ENCODE measurements around the gene NTMT1. TPM values are rescaled to one million over a fixed set of nuclear protein-coding genes. Genes with fewer than 3 reads are reported as not detected.
A peak's percentile ranks its signal among the peaks of the same experiment; 100 is the strongest.

Gene NTMT1, protein sequence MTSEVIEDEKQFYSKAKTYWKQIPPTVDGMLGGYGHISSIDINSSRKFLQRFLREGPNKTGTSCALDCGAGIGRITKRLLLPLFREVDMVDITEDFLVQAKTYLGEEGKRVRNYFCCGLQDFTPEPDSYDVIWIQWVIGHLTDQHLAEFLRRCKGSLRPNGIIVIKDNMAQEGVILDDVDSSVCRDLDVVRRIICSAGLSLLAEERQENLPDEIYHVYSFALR
- 10 to 100 TPM; 14.3 to 30.1 TPM for total RNA-seq
- polyA plus RNA-seq = 10 to 100 TPM; 36.3 to 54.7 TPM
- long read RNA-seq, donor 1, partial matches to known transcripts = 10 of 17 reads
- long read RNA-seq, donor 1, other reads (novel, unspliced or antisense) = 0 of 17 reads
- long read RNA-seq, donor 2, partial matches to known transcripts = 0 of 4 reads
- long read RNA-seq, donor 2, other reads (novel, unspliced or antisense) = 0 of 4 reads
- long read RNA-seq, donor 3, partial matches to known transcripts = 0 of 5 reads
- long read RNA-seq, donor 3, other reads (novel, unspliced or antisense) = 0 of 5 reads
- long read RNA-seq, donor 4, partial matches to known transcripts = 7 of 13 reads
- long read RNA-seq, donor 4, other reads (novel, unspliced or antisense) = 0 of 13 reads
- long read RNA-seq, donor 5, transcript NTMT1-203 (4 exons, 1,315 nt) = major isoform, 11 of 19 reads
- long read RNA-seq, donor 5, partial matches to known transcripts = 5 of 19 reads
- long read RNA-seq, donor 5, other reads (novel, unspliced or antisense) = 0 of 19 reads

DNA sequence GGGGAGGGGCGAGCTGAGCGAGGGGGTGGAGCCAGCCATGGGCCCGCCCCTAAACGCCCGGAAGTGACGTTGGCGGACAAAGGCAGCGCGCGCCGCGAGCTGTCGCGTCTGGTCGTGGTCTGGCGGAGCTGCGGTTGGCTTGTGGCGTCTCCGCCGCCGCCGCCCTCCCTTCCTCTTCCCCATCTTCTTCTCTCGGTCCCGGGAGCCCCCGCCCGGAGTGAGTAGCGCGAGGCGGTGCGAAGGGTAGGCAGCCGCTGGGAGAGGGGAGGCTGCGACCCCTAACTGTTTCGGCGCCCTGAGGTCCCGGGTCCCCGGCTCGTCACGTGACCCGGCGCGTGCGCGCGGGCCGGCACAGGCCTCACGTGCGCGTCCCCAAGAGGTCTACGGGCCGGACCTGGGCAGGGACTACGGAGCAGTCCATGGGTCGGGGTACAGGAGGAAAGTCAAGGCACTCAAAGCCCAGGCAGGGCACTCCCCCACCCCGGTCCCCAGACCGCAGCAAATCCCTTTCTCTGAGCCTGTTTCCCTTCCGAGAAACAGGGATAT, at the start of gene NTMT1:
Gene NTMT1 (plus strand): TSS at position 85 of the 546 bp plus-strand sequence. CDS start 6,541 bp downstream, outside the sequence.
- H3K9ac ChIP-seq (ENCODE audit: insufficient read depth in 1 of 2, low read length in 2 of 2) = peak within 1 kb of the TSS; percentile 2 to 58
- H3K9me3 ChIP-seq (ENCODE audit: control insufficient read depth in 4 of 4, insufficient read depth in 3 of 4, low read length in 3 of 4) = no peaks in the 10 kb centered on the region
- TF ChIP-seq, protein P1, sequence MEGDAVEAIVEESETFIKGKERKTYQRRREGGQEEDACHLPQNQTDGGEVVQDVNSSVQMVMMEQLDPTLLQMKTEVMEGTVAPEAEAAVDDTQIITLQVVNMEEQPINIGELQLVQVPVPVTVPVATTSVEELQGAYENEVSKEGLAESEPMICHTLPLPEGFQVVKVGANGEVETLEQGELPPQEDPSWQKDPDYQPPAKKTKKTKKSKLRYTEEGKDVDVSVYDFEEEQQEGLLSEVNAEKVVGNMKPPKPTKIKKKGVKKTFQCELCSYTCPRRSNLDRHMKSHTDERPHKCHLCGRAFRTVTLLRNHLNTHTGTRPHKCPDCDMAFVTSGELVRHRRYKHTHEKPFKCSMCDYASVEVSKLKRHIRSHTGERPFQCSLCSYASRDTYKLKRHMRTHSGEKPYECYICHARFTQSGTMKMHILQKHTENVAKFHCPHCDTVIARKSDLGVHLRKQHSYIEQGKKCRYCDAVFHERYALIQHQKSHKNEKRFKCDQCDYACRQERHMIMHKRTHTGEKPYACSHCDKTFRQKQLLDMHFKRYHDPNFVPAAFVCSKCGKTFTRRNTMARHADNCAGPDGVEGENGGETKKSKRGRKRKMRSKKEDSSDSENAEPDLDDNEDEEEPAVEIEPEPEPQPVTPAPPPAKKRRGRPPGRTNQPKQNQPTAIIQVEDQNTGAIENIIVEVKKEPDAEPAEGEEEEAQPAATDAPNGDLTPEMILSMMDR (IDR thresholded peaks at IDR 0.05; ENCODE audit: control extremely low read depth, extremely low read depth) = no peak
- peaks cover 0 to 26% (median 10%) of the 10 kb centered on the region in 5 donors for H3K4me1 ChIP-seq (ENCODE audit: control insufficient read depth in 5 of 5, insufficient read depth in 5 of 5, low read length in 5 of 5)
- peaks cover 0 to 2% (median under 1%) of the 10 kb centered on the region in 4 donors for H3K36me3 ChIP-seq (ENCODE audit: control insufficient read depth in 4 of 4, insufficient read depth in 4 of 4, low read length in 4 of 4)
- peak; percentile 92 for ATAC-seq (ENCODE audit: insufficient read depth, low FRiP score)
- H3K4me3 ChIP-seq = peak within 1 kb of the TSS; percentile 63
- WGBS, 2 donors = 0 to 1% methylated on average over 48 to 55 of the region's 55 CpGs
- peak; percentile 90 to 92 (median 91) for DNase-seq
- H3K27me3 ChIP-seq (ENCODE audit: control insufficient read depth in 3 of 3, insufficient read depth in 3 of 3, low read length in 2 of 3) = no peaks in the 10 kb centered on the region
- peak within 1 kb of the TSS; percentile 90 to 94 for H3K27ac ChIP-seq (ENCODE audit: low read depth in 1 of 2, low read length in 1 of 2)

DNA sequence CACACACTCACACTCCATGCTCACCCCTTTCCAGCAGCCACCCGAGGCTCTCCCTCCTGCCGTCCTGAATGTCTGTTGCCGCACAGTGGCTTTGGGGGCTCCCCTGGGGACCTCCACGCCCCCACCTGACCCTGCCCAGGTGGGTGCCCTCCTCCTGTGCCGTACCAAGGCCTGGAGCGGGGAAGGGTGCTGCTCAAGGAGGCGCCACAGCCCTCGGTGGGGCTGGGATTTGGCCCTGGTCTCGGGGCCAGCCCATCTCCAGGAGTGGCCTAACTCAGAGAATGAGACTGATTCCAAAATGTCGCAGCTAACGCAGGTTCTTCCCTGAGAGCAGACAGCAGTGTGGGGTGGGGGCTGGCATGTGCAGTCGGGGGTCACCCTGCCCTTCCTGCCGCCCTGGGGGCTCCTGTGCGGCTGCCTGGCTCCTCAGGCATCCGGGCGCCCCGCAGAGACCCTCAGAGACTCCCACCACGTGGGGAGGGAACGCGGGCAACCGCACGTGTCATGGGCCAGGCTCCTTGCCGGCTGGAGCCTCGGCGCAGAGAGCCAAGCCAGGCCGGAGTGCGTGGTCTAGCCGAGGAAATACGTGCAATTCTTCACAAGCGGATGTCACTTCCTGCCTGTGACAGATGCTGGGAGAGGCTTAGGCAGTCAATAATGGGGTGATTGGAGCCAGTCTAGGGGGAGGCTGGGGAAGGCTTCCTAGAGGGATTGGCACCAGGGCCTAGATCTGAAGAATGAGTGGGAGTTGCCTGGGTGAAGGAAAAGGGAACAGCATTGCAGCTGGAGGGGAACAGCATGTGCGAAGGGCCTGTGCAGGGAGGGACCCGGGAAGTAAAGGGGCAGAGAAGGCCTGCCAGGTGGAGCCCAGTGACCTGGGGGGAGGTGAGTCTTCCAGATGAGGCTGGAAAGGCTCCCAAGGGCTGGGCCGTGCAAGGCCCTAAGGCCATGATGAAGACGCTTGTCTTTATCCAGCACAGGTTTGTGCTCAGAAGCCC, 49.1 kb upstream of the NTMT1 start:
- Histone ChIP-seq H3K4me1 (ENCODE audit: control insufficient read depth in 5 of 5, insufficient read depth in 5 of 5, low read length in 5 of 5) (peaks cover 0 to 11% (median 0%) of the 10 kb centered on the region in 5 donors), H3K4me3 (no peak overlapping the region), H3K9ac (ENCODE audit: insufficient read depth in 1 of 2, low read length in 2 of 2) (no peak overlapping the region), H3K27me3 (ENCODE audit: control insufficient read depth in 3 of 3, insufficient read depth in 3 of 3, low read length in 2 of 3) (no peaks in the 10 kb centered on the region), H3K27ac (ENCODE audit: low read depth in 1 of 2, low read length in 1 of 2) (peak overlapping the region in 1 of 2 donors; percentile 49), H3K9me3 (ENCODE audit: control insufficient read depth in 4 of 4, insufficient read depth in 3 of 4, low read length in 3 of 4) (no peaks in the 10 kb centered on the region), H3K36me3 (ENCODE audit: control insufficient read depth in 4 of 4, insufficient read depth in 4 of 4, low read length in 4 of 4) (no peaks in the 10 kb centered on the region)
- DNase-seq (peak in 1 of 3 donors; percentile 72), ATAC-seq (ENCODE audit: insufficient read depth, low FRiP score) (no peak)
- TF ChIP-seq, protein P1 (IDR thresholded peaks at IDR 0.05; ENCODE audit: control extremely low read depth, extremely low read depth) = no peak
- 59 to 65% methylated on average over 33 to 34 of the region's 34 CpGs for WGBS, 2 donors

DNA sequence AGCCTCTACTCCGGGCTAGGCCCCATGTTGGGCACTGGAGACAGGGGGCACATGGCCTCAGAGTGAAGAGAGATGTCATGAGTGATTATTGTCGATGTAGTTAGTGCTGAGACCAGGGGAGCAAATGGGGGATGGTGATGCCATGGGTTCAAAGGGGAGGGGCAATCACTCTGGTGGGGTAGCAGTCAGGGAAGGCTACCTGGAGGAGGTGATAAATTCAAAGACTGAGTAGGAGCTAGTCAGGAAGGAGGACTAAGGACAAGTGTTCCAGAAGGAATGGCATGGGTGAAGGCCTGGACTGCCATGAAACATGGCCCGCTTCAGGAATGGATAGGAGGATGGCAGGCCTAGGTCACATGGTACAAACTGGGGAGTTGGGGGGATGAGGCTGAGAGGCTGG, 46.7 kb upstream of the NTMT1 start:
- H3K9me3 ChIP-seq (ENCODE audit: control insufficient read depth in 4 of 4, insufficient read depth in 3 of 4, low read length in 3 of 4) = no peaks in the 10 kb centered on the region
- H3K4me3 ChIP-seq = no peak overlapping the region
- peaks cover 0 to 17% (median 0%) of the 10 kb centered on the region in 5 donors for H3K4me1 ChIP-seq (ENCODE audit: control insufficient read depth in 5 of 5, insufficient read depth in 5 of 5, low read length in 5 of 5)
- ATAC-seq (ENCODE audit: insufficient read depth, low FRiP score) (no peak), DNase-seq (no peak)
- H3K27ac ChIP-seq (ENCODE audit: low read depth in 1 of 2, low read length in 1 of 2) = no peak overlapping the region
- TF ChIP-seq, protein P1 (IDR thresholded peaks at IDR 0.05; ENCODE audit: control extremely low read depth, extremely low read depth) = no peak
- no peak overlapping the region for H3K9ac ChIP-seq (ENCODE audit: insufficient read depth in 1 of 2, low read length in 2 of 2)
- WGBS, 2 donors = 93 to 99% methylated on average over 3 of the region's 3 CpGs
- no peaks in the 10 kb centered on the region for H3K27me3 ChIP-seq (ENCODE audit: control insufficient read depth in 3 of 3, insufficient read depth in 3 of 3, low read length in 2 of 3)
- no peaks in the 10 kb centered on the region for H3K36me3 ChIP-seq (ENCODE audit: control insufficient read depth in 4 of 4, insufficient read depth in 4 of 4, low read length in 4 of 4)
